ENCODE results near the gene SLC7A5.

GRCh38 chr16:87853411-87854052 lies 15.8 kb downstream of the SLC7A5 start:
- TF ChIP-seq CTCF (IDR thresholded peaks at IDR 0.05; ENCODE audit: borderline replicate concordance, extremely low read depth, low read length, poor library complexity, severe bottlenecking) (no peak), EZH2 (IDR thresholded peaks at IDR 0.05; ENCODE audit: borderline replicate concordance, low read depth, low read length, severe bottlenecking) (no peak)
